Measurements from ENCODE around the gene MVP. TPM values are rescaled to one million over a fixed set of nuclear protein-coding genes. Genes with fewer than 3 reads are reported as not detected.

MVP gene
- total RNA-seq, 1 experiment from 2014 or later = 75.1 TPM

DNA sequence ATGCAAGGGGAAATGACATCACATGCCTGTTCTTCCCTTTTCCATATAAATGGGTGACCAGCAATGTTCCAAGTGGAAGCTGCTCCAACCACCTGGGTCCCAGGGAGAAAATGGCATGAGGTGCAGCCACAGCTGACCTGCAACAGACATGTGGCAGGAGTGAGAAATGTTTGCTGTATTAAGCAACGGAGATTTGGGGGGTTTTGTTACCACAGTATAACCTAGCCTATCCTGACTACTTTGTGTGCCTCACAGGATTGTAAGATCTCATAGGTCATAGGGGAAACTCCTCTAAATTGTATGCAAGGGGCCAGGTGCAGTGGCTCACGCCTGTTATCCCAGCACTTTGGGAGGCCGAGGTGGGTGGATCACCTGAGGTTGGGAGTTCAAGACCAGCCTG is 30.7 kb downstream of the MVP start:
- POLR2A ChIA-PET = no interaction called here
- Histone ChIP-seq H3K9me3 (ENCODE audit: control insufficient read depth in 1 of 2, insufficient read depth in 1 of 2, low read depth in 1 of 2, low read length in 2 of 2) (no peaks in the 10 kb centered on the region), H3K36me3 (ENCODE audit: control insufficient read depth in 1 of 2, insufficient read depth in 2 of 2, low read length in 2 of 2) (peaks cover 0 to 2% of the 10 kb centered on the region in 2 experiments; a peak in 1 of 4 replicates), H3K79me2 (ENCODE audit: insufficient read depth, low read length) (no peaks in the 10 kb centered on the region), H3K4me3 (replicated peaks in 1 of 2; ENCODE audit: low read depth in 1 of 2, low read length in 2 of 2) (no peak overlapping the region), H2AFZ (ENCODE audit: low read depth, low read length, poor library complexity, severe bottlenecking) (no peak overlapping the region), H3K27me3 (ENCODE audit: insufficient read depth, low read length) (no peaks in the 10 kb centered on the region), H3K4me1 (ENCODE audit: control insufficient read depth in 1 of 2, insufficient read depth in 2 of 2, low read length in 2 of 2) (peaks cover 0 to 5% of the 10 kb centered on the region in 2 experiments; a peak in 3 of 4 replicates), H3K27ac (ENCODE audit: low read depth, low read length) (no peak overlapping the region), H3K9me2 (ENCODE audit: insufficient read depth) (no peaks in the 10 kb centered on the region), H4K20me1 (ENCODE audit: insufficient read depth) (no peaks in the 10 kb centered on the region), H3K9ac (ENCODE audit: low read length) (no peak overlapping the region), H3K4me2 (ENCODE audit: low read length) (no peak overlapping the region)
- DNase-seq (ENCODE audit: low read depth, low spot score) = no peak
- no TSS peak for BruUV-seq (replicated peaks)
- no peak for ATAC-seq
- CTCF ChIA-PET = no interaction called here
- RAD21 ChIA-PET (ENCODE audit: low non-redundant PET in 1 of 2, low total read pairs in 2 of 2, uncharacterized antibody in 2 of 2, unreplicated experiment in 2 of 2) = interaction anchor here in 1 of 2 experiments (0.6 kb wide), 2 partner anchors 137 to 158 kb away, joined by 3 to 4 read pairs; no protein-coding TSS in a partner anchor
- intact Hi-C loops (cut with micrococcal nuclease) = no loop called here
- no peak for TF ChIP-seq FOSL1 (IDR thresholded peaks at IDR 0.05; ENCODE audit: low read depth)
- TF ChIP-seq YY1 (IDR thresholded peaks at IDR 0.05; ENCODE audit: extremely low read depth, insufficient replicate concordance, low read depth, low read length) = no peak
- TF ChIP-seq EZH2phosphoT487 (IDR thresholded peaks at IDR 0.05; ENCODE audit: borderline replicate concordance) = no peak
- TF ChIP-seq, protein P1, sequence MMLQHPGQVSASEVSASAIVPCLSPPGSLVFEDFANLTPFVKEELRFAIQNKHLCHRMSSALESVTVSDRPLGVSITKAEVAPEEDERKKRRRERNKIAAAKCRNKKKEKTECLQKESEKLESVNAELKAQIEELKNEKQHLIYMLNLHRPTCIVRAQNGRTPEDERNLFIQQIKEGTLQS (IDR thresholded peaks at IDR 0.05) = no peak
- no peak for TF ChIP-seq POLR2AphosphoS5 (IDR thresholded peaks at IDR 0.05; ENCODE audit: low read depth, low read length)
- TF ChIP-seq ELF1 (IDR thresholded peaks at IDR 0.05; ENCODE audit: borderline replicate concordance, low read depth) = no peak
- no peak for TF ChIP-seq TCF7L2 (IDR thresholded peaks at IDR 0.05; ENCODE audit: borderline replicate concordance, extremely low read depth, insufficient read depth, insufficient read length)
- no peak for TF ChIP-seq SIN3A (IDR thresholded peaks at IDR 0.05; ENCODE audit: low read depth)
- no peak for TF ChIP-seq SRF (IDR thresholded peaks at IDR 0.05; ENCODE audit: low read depth)
- TF ChIP-seq CEBPB (IDR thresholded peaks at IDR 0.05; ENCODE audit: low read depth) = no peak
- no peak for TF ChIP-seq ZFX (IDR thresholded peaks at IDR 0.05)
- TF ChIP-seq POLR2A (IDR thresholded peaks at IDR 0.05; ENCODE audit: borderline replicate concordance, extremely low read depth, insufficient read depth, insufficient read length) = no peak
- TF ChIP-seq JUND (IDR thresholded peaks at IDR 0.05) = no peak
- no peak for TF ChIP-seq RAD21 (IDR thresholded peaks at IDR 0.05; ENCODE audit: low read depth)
- no peak for TF ChIP-seq CBX3 (IDR thresholded peaks at IDR 0.05; ENCODE audit: low read depth)
- TF ChIP-seq, protein P2, sequence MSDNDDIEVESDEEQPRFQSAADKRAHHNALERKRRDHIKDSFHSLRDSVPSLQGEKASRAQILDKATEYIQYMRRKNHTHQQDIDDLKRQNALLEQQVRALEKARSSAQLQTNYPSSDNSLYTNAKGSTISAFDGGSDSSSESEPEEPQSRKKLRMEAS (IDR thresholded peaks at IDR 0.05) = no peak
- TF ChIP-seq, protein P3, sequence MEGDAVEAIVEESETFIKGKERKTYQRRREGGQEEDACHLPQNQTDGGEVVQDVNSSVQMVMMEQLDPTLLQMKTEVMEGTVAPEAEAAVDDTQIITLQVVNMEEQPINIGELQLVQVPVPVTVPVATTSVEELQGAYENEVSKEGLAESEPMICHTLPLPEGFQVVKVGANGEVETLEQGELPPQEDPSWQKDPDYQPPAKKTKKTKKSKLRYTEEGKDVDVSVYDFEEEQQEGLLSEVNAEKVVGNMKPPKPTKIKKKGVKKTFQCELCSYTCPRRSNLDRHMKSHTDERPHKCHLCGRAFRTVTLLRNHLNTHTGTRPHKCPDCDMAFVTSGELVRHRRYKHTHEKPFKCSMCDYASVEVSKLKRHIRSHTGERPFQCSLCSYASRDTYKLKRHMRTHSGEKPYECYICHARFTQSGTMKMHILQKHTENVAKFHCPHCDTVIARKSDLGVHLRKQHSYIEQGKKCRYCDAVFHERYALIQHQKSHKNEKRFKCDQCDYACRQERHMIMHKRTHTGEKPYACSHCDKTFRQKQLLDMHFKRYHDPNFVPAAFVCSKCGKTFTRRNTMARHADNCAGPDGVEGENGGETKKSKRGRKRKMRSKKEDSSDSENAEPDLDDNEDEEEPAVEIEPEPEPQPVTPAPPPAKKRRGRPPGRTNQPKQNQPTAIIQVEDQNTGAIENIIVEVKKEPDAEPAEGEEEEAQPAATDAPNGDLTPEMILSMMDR (IDR thresholded peaks at IDR 0.05 in 2 of 3, conservative IDR thresholded peaks at IDR 0.05 in 1 of 3; ENCODE audit: borderline replicate concordance in 1 of 3, insufficient read depth in 1 of 3, low read depth in 2 of 3, low read length in 2 of 3) = no peak

Data from HCT116 (cell line).